Activated naive CD8-positive, alpha-beta T cell (primary cell): ENCODE measurements around the gene TBPL2.

Source experiments
- H3K27ac Mint-ChIP-seq: one replicate; pipeline ENCODE4 v1.8.0; 2021; ENCODE audit warnings: mixed read lengths
- H3K27me3 Mint-ChIP-seq: one replicate; pipeline ENCODE4 v1.8.0; 2021; ENCODE audit warnings: mixed read lengths
- H3K36me3 Mint-ChIP-seq: one replicate; pipeline ENCODE4 v1.8.0; 2021; ENCODE audit warnings: mixed read lengths
- H3K4me1 Mint-ChIP-seq: one replicate; pipeline ENCODE4 v1.8.0; 2021; ENCODE audit warnings: low read depth, mixed read lengths
- H3K4me3 Mint-ChIP-seq: one replicate; pipeline ENCODE4 v1.8.0; 2021; ENCODE audit warnings: mild to moderate bottlenecking, mixed read lengths
- H3K9me3 Mint-ChIP-seq: one replicate; pipeline ENCODE4 v1.8.0; 2021; ENCODE audit warnings: low read depth, mixed read lengths

TBPL2 gene

GRCh38 chr14:55373784-55374705 lies 66.4 kb downstream of the TBPL2 start:
- H3K27me3 Mint-ChIP-seq = no peaks in the 10 kb centered on the region
- peak overlapping the region; percentile 93 for H3K27ac Mint-ChIP-seq
- H3K36me3 Mint-ChIP-seq = peaks cover 23% of the 10 kb centered on the region
- peak overlapping the region; percentile 76 for H3K4me3 Mint-ChIP-seq
- H3K4me1 Mint-ChIP-seq = peaks cover 46% of the 10 kb centered on the region
- H3K9me3 Mint-ChIP-seq = no peaks in the 10 kb centered on the region

DNA sequence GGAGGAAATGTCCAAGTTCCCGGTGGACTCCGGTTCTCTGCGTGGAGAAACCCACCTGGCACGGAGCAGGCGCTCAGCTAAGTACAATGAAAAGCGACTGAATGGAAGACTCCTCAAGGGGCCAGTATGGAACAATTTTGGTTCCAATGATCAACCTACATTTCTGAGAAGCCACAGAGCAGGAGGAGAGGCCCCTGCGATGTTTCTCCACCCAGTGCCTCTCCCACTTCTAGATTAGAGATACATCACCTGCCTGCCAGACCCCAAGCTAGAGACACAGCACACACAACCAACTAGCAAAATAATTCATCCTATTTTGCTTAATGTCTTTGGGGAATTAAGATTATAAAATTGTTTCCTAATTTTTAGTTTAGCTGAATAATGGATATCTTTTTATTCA lies 67.6 kb downstream of the TBPL2 start:
- H3K9me3 Mint-ChIP-seq = no peaks in the 10 kb centered on the region
- H3K27me3 Mint-ChIP-seq = no peaks in the 10 kb centered on the region
- peaks cover 46% of the 10 kb centered on the region for H3K4me1 Mint-ChIP-seq
- H3K27ac Mint-ChIP-seq = peak overlapping the region; percentile 93
- H3K36me3 Mint-ChIP-seq = peaks cover 19% of the 10 kb centered on the region
- H3K4me3 Mint-ChIP-seq = peak overlapping the region; percentile 20

DNA sequence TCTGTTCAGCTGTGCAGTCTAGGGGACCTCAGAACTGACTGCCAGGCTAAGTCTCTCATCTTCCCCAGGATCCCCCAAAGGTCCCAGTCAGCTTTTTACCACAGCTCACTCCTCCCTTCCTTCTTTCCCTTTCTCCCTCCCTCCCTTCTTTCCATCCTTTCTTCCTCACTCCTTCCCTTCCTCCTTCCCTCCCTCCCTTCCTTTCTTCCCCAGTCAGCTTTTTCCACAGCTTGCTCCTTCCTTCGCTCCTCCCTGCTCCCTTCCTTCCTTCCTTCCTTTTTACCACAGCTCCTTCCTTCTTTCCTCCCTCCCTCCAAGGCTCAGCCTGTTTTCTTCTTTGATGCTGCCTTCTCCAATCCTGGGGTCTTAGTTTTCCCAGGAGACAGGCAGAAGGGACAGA lies 68.0 kb downstream of the TBPL2 start:
- Mint-ChIP-seq H3K4me1 (peaks cover 46% of the 10 kb centered on the region), H3K27me3 (no peaks in the 10 kb centered on the region), H3K9me3 (no peaks in the 10 kb centered on the region), H3K4me3 (peak overlapping the region; percentile 27), H3K36me3 (peaks cover 19% of the 10 kb centered on the region), H3K27ac (peak overlapping the region; percentile 93)

- Mint-ChIP-seq H3K4me1 (peaks cover 39% of the 10 kb centered on the region), H3K27me3 (no peaks in the 10 kb centered on the region), H3K9me3 (no peaks in the 10 kb centered on the region), H3K4me3 (no peak overlapping the region), H3K36me3 (peaks cover 12% of the 10 kb centered on the region), H3K27ac (peak overlapping the region; percentile 81)
Observed at GRCh38 chr14:55370883-55371455, 69.4 kb downstream of the TBPL2 start.

DNA sequence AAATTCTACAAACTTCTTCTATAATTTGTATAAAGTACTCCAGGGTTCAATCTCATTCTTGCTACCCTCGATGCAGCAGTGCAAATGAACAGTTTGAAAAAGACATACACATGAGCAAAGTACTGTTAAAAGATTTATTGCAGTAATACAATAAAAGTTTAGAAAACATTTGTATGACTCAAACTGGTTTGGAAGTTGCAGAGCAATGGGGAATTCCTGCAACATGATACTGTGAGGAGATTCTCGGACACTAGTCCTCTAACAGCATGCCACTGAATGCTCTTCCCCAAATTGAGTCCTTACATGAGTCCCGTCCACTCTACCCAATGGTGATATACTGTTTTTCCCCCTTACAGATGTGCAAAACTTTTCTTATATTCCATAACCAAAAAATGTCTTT lies 74.1 kb downstream of the TBPL2 start:
- peaks cover 14% of the 10 kb centered on the region for H3K36me3 Mint-ChIP-seq

More for the DNA sequence above, 74.1 kb downstream of the TBPL2 start:
- H3K4me3 Mint-ChIP-seq = no peak overlapping the region
- peaks cover 2% of the 10 kb centered on the region for H3K4me1 Mint-ChIP-seq
- no peak overlapping the region for H3K27ac Mint-ChIP-seq
- H3K9me3 Mint-ChIP-seq = no peaks in the 10 kb centered on the region
- no peaks in the 10 kb centered on the region for H3K27me3 Mint-ChIP-seq
